Suprapubic skin (tissue), 4 donors: Measurements from ENCODE around the gene ZNF646. TPM values are rescaled to one million over a fixed set of nuclear protein-coding genes. Genes with fewer than 3 reads are reported as not detected.

Source experiments
- DNase-seq, 2 donors: peaks; one replicate each; pipeline ENCODE4 v3.0.0-alpha.2; 2019; ENCODE audit warnings: low spot score in 2 of 2
- H3K27ac ChIP-seq: fragments of 200-600 bp; sonication (generic); one replicate; pipeline ENCODE4 v1.5.1; 2019
- H3K27me3 ChIP-seq: fragments of 200-600 bp; sonication (generic); one replicate; pipeline ENCODE4 v1.5.1; 2019
- H3K36me3 ChIP-seq: fragments of 200-600 bp; sonication (generic); one replicate; pipeline ENCODE4 v1.5.1; 2019
- H3K4me1 ChIP-seq: fragments of 200-600 bp; sonication (generic); one replicate; pipeline ENCODE4 v1.5.1; 2019
- H3K4me3 ChIP-seq: fragments of 200-600 bp; sonication (generic); one replicate; pipeline ENCODE4 v1.5.1; 2019; ENCODE audit warnings: mild to moderate bottlenecking
- H3K9me3 ChIP-seq: fragments of 200-600 bp; sonication (generic); one replicate; pipeline ENCODE4 v1.5.1; 2019
- CTCF ChIP-seq, 2 donors: fragments of 200-600 bp in 1 of 2; fragments of 450-650 bp in 1 of 2; sonication (generic) in 1 of 2; IDR thresholded peaks; one replicate each; pipeline ENCODE4 v1.5.1; 2016 to 2019; ENCODE audit warnings: antibody characterized with exemption in 2 of 2, mild to moderate bottlenecking in 1 of 2, moderate library complexity in 1 of 2
- EP300 ChIP-seq: sonication (generic); formaldehyde crosslinking; IDR thresholded peaks from one replicate; pipeline ENCODE4 v1.6.1; 2017; ENCODE audit warnings: antibody characterized with exemption
- POLR2A ChIP-seq, 2 donors: fragments of 450-650 bp; IDR thresholded peaks; one replicate each; pipeline ENCODE4 v1.6.1; 2017; ENCODE audit warnings: antibody characterized with exemption in 2 of 2, mild to moderate bottlenecking in 2 of 2, moderate library complexity in 2 of 2
- POLR2AphosphoS5 ChIP-seq, 3 donors: sonication (generic); formaldehyde crosslinking; IDR thresholded peaks; one replicate each; pipeline ENCODE4 v1.6.1; 2017; ENCODE audit warnings: antibody characterized with exemption in 3 of 3
- WGBS: methylation state at CpG from one replicate; pipeline ENCODE4 v1.1.5; 2018; 5-methylcytosine and 5-hydroxymethylcytosine counted together
- total RNA-seq, 4 donors: library from RNA; depleted of rRNA; stranded (reverse); fragments of >200 nt; gene quantifications; one replicate each; pipeline ENCODE4 v1.1.0, GENCODE V29; 2016

Gene ZNF646
- total RNA-seq, 4 donors from 2014 or later: 19.2 to 31.7 (median 26.8) TPM

DNA sequence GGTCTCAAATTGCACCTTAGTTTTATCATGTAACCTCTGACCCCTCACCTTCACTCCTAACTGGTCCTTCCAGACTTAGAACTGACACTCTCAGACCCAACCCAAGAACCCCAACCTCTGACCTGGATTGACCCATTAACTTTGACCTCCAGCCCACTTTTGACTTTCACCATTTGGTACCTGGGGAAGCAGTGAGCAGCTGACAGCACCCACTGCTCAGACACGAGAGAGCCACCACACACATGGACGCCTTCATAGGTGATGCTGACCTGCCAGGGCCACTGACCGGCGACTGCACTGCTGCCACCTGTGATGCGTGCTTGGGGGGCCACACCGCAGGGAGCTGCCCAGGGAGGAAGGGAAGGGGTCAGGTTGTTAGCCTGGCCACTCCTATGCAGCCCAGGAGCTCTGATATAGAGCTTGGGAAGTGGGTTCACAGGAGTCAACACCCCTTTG is 58.9 kb downstream of the ZNF646 start:
- Histone ChIP-seq H3K4me1 (peaks cover 68% of the 10 kb centered on the region), H3K27me3 (no peaks in the 10 kb centered on the region), H3K9me3 (no peaks in the 10 kb centered on the region), H3K36me3 (peaks cover 29% of the 10 kb centered on the region), H3K27ac (no peak overlapping the region), H3K4me3 (no peak overlapping the region)
- no peak for DNase-seq
- no peak for TF ChIP-seq POLR2AphosphoS5 (IDR thresholded peaks at IDR 0.05)
- TF ChIP-seq POLR2A (IDR thresholded peaks at IDR 0.05): no peak
- TF ChIP-seq CTCF (IDR thresholded peaks at IDR 0.05): no peak
- no peak for TF ChIP-seq EP300
- 88% methylated on average over 6 of the region's 6 CpGs for WGBS

Other genes starting within 250 kb of the ZNF646 start
- gene BCL7C, start 180.3 kb upstream of the ZNF646 start, total RNA-seq: 10 to 100 TPM; 32.3 to 47.2 (median 43.9) TPM
- gene CTF1, start 177.8 kb upstream of the ZNF646 start, total RNA-seq: 1 to 10 TPM in 1 of 4 donors, under 1 TPM in 3; 0.30 to 1.3 (median 0.71) TPM
- 10 to 100 TPM; 21.7 to 28.7 (median 24.5) TPM for gene FBXL19, start 150.8 kb upstream of the ZNF646 start, total RNA-seq
- 10 to 100 TPM; 25.7 to 41.0 (median 32.7) TPM for gene ORAI3, start 125.4 kb upstream of the ZNF646 start, total RNA-seq
- gene SETD1A, start 116.7 kb upstream of the ZNF646 start, total RNA-seq: 10 to 100 TPM; 12.5 to 14.7 (median 13.7) TPM
- gene HSD3B7, start 89.2 kb upstream of the ZNF646 start, total RNA-seq: 10 to 100 TPM; 13.2 to 20.8 (median 16.0) TPM
- gene STX1B, start 63.8 kb upstream of the ZNF646 start, total RNA-seq: 1 to 10 TPM in 2 of 4 donors, under 1 TPM in 2; 0.55 to 3.5 (median 2.0) TPM
- 100 to 1,000 TPM in 1 of 4 donors, 10 to 100 TPM in 3; 32.5 to 118 (median 47.8) TPM for gene STX4, start 40.9 kb upstream of the ZNF646 start, total RNA-seq
- gene ZNF668, start 182 bp upstream of the ZNF646 start, total RNA-seq: 10 to 100 TPM in 3 of 4 donors, 1 to 10 TPM in 1; 9.0 to 15.9 (median 12.6) TPM
- gene PRSS53, start 14.5 kb downstream of the ZNF646 start, total RNA-seq: 1 to 10 TPM; 2.0 to 10.0 (median 5.1) TPM
- 10 to 100 TPM; 53.8 to 79.3 (median 68.0) TPM for gene VKORC1, start 20.4 kb downstream of the ZNF646 start, total RNA-seq
- gene BCKDK, start 34.0 kb downstream of the ZNF646 start, total RNA-seq: 10 to 100 TPM; 51.0 to 63.2 (median 58.2) TPM
- 100 to 1,000 TPM in 1 of 4 donors, 10 to 100 TPM in 3; 62.3 to 100 (median 69.8) TPM for gene KAT8, start 43.2 kb downstream of the ZNF646 start, total RNA-seq
- gene PRSS8, start 61.3 kb downstream of the ZNF646 start, total RNA-seq: 100 to 1,000 TPM in 3 of 4 donors, 10 to 100 TPM in 1; 46.3 to 168 (median 140) TPM
- gene PRSS36, start 75.6 kb downstream of the ZNF646 start, total RNA-seq: 10 to 100 TPM in 2 of 4 donors, 1 to 10 TPM in 2; 2.2 to 17.8 (median 8.4) TPM
- gene FUS, start 105.7 kb downstream of the ZNF646 start, total RNA-seq: 100 to 1,000 TPM in 1 of 4 donors, 10 to 100 TPM in 3; 52.5 to 121 (median 58.9) TPM
- 100 to 1,000 TPM in 3 of 4 donors, 10 to 100 TPM in 1; 43.8 to 162 (median 121) TPM for gene PYCARD, start 128.3 kb downstream of the ZNF646 start, total RNA-seq
- under 1 TPM in 2 of 4 donors, not detected in 2; 0.15 to 0.17 TPM for gene TRIM72, start 139.7 kb downstream of the ZNF646 start, total RNA-seq
- 10 to 100 TPM in 2 of 4 donors, 1 to 10 TPM in 1, not detected in 1; 4.2 to 17.7 (median 13.8) TPM for gene PYDC1, start 142.7 kb downstream of the ZNF646 start, total RNA-seq
- 10 to 100 TPM in 1 of 4 donors, 1 to 10 TPM in 2, under 1 TPM in 1; 0.98 to 14.4 (median 3.8) TPM for gene ITGAM, start 185.6 kb downstream of the ZNF646 start, total RNA-seq